Colonic mucosa (tissue), 4 donors: ENCODE data around the gene GLI3. TPM values are rescaled to one million over a fixed set of nuclear protein-coding genes. Genes with fewer than 3 reads are reported as not detected.

Experiments
- DNase-seq: peaks from one replicate; pipeline ENCODE4 v3.0.0-alpha.2; 2020
- H3K27ac ChIP-seq: fragments of 200-600 bp; one replicate; pipeline ENCODE4 v1.8.0; 2021
- H3K27me3 ChIP-seq: fragments of 200-600 bp; one replicate; pipeline ENCODE4 v1.8.0; 2021
- H3K36me3 ChIP-seq: fragments of 200-600 bp; one replicate; pipeline ENCODE4 v1.8.0; 2021
- H3K4me1 ChIP-seq: fragments of 200-600 bp; one replicate; pipeline ENCODE4 v1.8.0; 2021; ENCODE audit warnings: mild to moderate bottlenecking
- H3K4me3 ChIP-seq: fragments of 200-600 bp; one replicate; pipeline ENCODE4 v1.8.0; 2021
- H3K9ac ChIP-seq, 2 donors: one replicate each; pipeline ENCODE4 v1.7.0; 2013; ENCODE audit warnings: control low read depth in 2 of 2, low read depth in 2 of 2, low read length in 2 of 2
- H3K9me3 ChIP-seq: fragments of 200-600 bp; one replicate; pipeline ENCODE4 v1.8.0; 2021
- intact Hi-C: fragments of 100-400 bp; cut with DNase I; formaldehyde crosslinking; loops from one replicate; pipeline ENCODE4 v1.14.1; 2022
- total RNA-seq, 2 donors: library from RNA; stranded (reverse); fragmentation: NEBNext Ultra II Directional in 1 of 2; extraction: Animal tissue kit (Norgen Biotek cat#: 25700) in 1 of 2; gene quantifications; one replicate each; pipeline ENCODE4 v1.2.1, GENCODE V29; 2021
- TF ChIP-seq, protein P1 (sequence below): fragments of 200-600 bp; IDR thresholded peaks from one replicate; pipeline ENCODE4 v1.8.0; 2022; ENCODE audit warnings: antibody characterized with exemption, mild to moderate bottlenecking
- donor health status: healthy.
- donor health status: DM: no; HTN: no; CAD: no.
- donor health status: DM: no; HTN: no; CAD: no.

Gene GLI3
- total RNA-seq, 2 donors from 2014 or later = 1.8 to 8.0 TPM

DNA sequence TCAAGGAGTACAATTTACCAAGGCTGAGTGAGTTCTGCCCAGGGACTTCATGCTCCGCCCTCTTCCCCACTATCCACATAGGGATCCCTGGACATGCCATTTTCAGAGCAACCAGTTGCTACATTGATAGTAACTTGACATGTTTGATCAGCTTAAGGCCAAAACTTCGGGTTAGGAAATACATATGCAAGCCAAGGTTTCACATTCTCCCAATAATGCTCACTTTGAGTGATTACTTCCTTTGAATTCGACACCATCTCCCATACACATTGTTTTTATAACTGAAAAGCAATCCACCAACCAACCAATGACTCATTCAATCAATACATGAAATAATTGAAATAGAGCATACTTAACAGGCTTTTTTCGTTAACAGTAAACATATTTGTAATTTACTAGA lies 137.9 kb downstream of the GLI3 start:
- H3K27ac ChIP-seq = no peak overlapping the region
- no peak for DNase-seq
- no peaks in the 10 kb centered on the region for H3K9me3 ChIP-seq
- no peak overlapping the region for H3K4me3 ChIP-seq
- H3K9ac ChIP-seq = no peak overlapping the region
- TF ChIP-seq, protein P1, sequence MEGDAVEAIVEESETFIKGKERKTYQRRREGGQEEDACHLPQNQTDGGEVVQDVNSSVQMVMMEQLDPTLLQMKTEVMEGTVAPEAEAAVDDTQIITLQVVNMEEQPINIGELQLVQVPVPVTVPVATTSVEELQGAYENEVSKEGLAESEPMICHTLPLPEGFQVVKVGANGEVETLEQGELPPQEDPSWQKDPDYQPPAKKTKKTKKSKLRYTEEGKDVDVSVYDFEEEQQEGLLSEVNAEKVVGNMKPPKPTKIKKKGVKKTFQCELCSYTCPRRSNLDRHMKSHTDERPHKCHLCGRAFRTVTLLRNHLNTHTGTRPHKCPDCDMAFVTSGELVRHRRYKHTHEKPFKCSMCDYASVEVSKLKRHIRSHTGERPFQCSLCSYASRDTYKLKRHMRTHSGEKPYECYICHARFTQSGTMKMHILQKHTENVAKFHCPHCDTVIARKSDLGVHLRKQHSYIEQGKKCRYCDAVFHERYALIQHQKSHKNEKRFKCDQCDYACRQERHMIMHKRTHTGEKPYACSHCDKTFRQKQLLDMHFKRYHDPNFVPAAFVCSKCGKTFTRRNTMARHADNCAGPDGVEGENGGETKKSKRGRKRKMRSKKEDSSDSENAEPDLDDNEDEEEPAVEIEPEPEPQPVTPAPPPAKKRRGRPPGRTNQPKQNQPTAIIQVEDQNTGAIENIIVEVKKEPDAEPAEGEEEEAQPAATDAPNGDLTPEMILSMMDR = no peak
- peaks cover 3% of the 10 kb centered on the region for H3K4me1 ChIP-seq
- H3K36me3 ChIP-seq = no peaks in the 10 kb centered on the region
- H3K27me3 ChIP-seq = no peaks in the 10 kb centered on the region
- intact Hi-C loops = no loop called here

DNA sequence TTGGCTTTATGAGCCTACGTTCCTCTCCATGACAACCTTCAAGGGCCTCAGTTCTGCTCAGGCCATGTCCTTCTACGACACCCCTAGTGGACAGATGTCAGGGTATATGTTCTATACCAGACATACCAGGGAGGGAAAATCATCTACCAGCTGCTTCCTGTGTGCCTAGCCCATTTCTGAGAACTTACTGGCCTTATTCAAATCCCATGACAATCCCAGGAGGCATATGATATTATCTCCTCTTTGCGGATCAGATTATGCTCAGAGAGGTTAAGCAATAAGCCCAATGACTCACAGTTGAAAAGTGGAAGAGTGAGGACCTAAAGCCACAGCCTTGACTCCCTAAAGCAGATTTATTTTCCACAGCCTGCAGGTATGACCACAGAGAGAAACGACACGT lies 139.3 kb downstream of the GLI3 start:
- Histone ChIP-seq H3K4me3 (no peak overlapping the region), H3K9ac (no peak overlapping the region), H3K4me1 (peaks cover 3% of the 10 kb centered on the region), H3K36me3 (no peaks in the 10 kb centered on the region), H3K9me3 (no peaks in the 10 kb centered on the region), H3K27ac (no peak overlapping the region), H3K27me3 (no peaks in the 10 kb centered on the region)
- intact Hi-C loops = no loop called here
- TF ChIP-seq, protein P1 = no peak
- no peak for DNase-seq

DNA sequence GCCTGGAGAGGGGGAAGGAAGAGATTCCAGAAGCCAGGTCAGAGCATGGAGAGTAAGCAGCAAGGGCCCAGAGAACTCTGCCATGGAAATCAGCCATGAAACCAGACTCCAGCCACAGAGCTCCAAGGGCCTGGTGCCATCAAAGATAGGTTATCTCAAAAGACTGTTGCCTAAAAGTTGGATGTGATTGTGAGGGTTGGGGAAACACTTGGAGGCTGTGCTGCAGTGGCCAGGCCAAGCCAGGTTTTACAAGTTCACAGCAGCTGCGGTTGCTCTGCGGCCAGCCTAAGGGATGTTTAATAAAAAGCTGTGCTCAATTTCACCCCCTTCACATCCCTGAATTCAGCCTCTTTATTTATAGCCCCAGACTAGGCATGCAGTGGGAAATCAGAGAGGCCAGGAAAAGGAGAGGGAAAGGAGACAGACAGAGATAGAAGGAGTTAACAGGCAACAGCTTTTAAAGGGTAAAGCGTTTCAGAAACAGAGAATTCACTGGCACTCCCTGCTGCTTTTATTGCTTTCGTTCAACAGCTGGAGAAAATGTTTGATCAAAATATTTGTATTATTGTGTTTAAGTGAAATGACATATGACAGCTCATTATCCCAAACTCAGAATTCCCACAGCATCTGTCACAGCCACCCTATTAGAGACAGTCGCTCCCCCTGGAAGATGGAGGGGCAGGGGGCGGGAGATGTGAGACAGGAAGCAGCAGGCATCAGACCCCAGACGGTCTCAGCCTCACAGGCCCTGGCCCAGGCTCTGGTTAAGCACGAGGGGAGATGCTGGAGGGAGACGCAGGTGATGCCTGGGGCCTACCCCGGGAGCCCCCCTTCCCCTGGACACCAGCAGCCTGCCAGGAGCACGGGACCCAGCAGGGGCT lies 140.1 kb downstream of the GLI3 start:
- Histone ChIP-seq H3K4me3 (no peak overlapping the region), H3K36me3 (no peaks in the 10 kb centered on the region), H3K9ac (no peak overlapping the region), H3K27ac (no peak overlapping the region), H3K27me3 (no peaks in the 10 kb centered on the region), H3K9me3 (no peaks in the 10 kb centered on the region), H3K4me1 (peaks cover 3% of the 10 kb centered on the region)
- DNase-seq = no peak
- TF ChIP-seq, protein P1 = no peak
- intact Hi-C loops = no loop called here

DNA sequence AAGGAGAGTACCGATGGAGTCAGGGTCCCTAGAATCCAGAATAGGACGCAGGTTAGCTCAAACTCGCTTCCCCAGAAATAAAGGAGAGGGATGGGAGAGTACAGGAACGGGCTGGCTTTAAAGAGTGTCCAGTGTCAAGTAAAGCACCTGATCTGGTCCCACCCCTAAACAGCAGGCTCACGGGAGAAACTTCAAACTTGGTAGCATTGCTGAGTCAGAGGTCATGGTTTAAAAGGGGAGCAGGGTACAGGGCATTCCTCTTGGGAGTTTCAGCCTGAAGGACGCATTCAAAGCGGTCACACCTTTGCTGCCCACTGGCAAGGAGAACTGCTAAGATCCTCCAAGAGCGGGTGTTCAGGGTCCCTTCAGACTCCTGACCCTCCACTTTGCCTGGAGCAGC lies 140.7 kb downstream of the GLI3 start:
- Histone ChIP-seq H3K27me3 (no peaks in the 10 kb centered on the region), H3K9ac (no peak overlapping the region), H3K4me3 (no peak overlapping the region), H3K9me3 (no peaks in the 10 kb centered on the region), H3K4me1 (peaks cover 3% of the 10 kb centered on the region), H3K27ac (no peak overlapping the region), H3K36me3 (no peaks in the 10 kb centered on the region)
- TF ChIP-seq, protein P1 = no peak
- DNase-seq = no peak
- intact Hi-C loops = no loop called here

DNA sequence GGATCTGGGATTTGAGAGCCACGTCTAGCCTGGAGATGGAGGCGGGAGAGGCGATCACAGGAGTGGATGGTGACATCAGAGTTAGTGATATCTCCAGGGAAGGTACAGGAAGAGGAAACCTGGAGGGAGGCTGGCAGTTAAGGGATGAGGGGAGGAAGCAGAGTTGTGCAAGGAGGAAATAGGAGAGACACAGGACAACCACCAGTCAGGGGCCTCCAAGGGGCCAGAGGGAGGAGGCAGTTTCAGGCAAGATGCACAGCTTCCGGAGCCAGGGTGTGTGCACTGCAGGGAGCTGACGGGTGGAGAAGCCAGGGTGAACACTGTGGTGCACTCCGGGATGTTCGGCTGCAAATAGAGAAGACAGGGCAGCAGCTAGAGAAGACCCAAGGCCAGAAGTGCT lies 141.2 kb downstream of the GLI3 start:
- Histone ChIP-seq H3K9ac (no peak overlapping the region), H3K27me3 (no peaks in the 10 kb centered on the region), H3K27ac (no peak overlapping the region), H3K9me3 (no peaks in the 10 kb centered on the region), H3K4me3 (no peak overlapping the region), H3K4me1 (peaks cover 3% of the 10 kb centered on the region), H3K36me3 (no peaks in the 10 kb centered on the region)
- DNase-seq = no peak
- intact Hi-C loops = no loop called here
- TF ChIP-seq, protein P1 = no peak
